Gastroesophageal sphincter (tissue), 3 donors: ENCODE measurements around the gene RBPJ.

Experiments used
- CTCF ChIP-seq, 4 experiments: fragments of 200-600 bp in 2 of 4; fragments of 450-650 bp in 2 of 4; sonication (generic) in 1 of 4; IDR thresholded peaks; one replicate each; pipeline ENCODE4 v1.5.1; 2017 to 2019; ENCODE audit warnings: antibody characterized with exemption in 4 of 4, mild to moderate bottlenecking in 2 of 4, moderate library complexity in 2 of 4
- EP300 ChIP-seq: sonication (generic); formaldehyde crosslinking; IDR thresholded peaks from one replicate; pipeline ENCODE4 v1.6.1; 2017; ENCODE audit warnings: antibody characterized with exemption, mild to moderate bottlenecking
- POLR2A ChIP-seq, 2 donors: fragments of 450-650 bp; IDR thresholded peaks; one replicate each; pipeline ENCODE4 v1.6.1; 2017; ENCODE audit warnings: antibody characterized with exemption in 2 of 2, mild to moderate bottlenecking in 2 of 2, moderate library complexity in 1 of 2
- POLR2AphosphoS5 ChIP-seq: sonication (generic); formaldehyde crosslinking; IDR thresholded peaks from one replicate; pipeline ENCODE4 v1.6.1; 2017; ENCODE audit warnings: antibody characterized with exemption

- no peak for TF ChIP-seq POLR2AphosphoS5
- no peak for TF ChIP-seq CTCF (IDR thresholded peaks at IDR 0.05)
- TF ChIP-seq POLR2A (IDR thresholded peaks at IDR 0.05), result no peak
- TF ChIP-seq EP300, result no peak
Observed at GRCh38 chr4:26466578-26467270, 145.9 kb downstream of the RBPJ start.
